ENCODE results near the gene SCN3B.
"Not testable (repeated sequence)": the region's sequence is repeated elsewhere in the genome, so short reads cannot be mapped to it uniquely, and the experiment has no call there.

Gene SCN3B

GRCh38 chr11:123665306-123665705 lies 10.9 kb upstream of the SCN3B start:
- no peak for DNase-seq (ENCODE audit: extremely low read depth, low read depth)
- no peak for TF ChIP-seq CTCF (IDR thresholded peaks at IDR 0.05; ENCODE audit: low read depth, low read length, missing control alignments)
- H3K4me3 ChIP-seq (replicated peaks; ENCODE audit: low read depth, low read length), result no peak overlapping the region

- not testable (repeated sequence) for H3K4me3 ChIP-seq (replicated peaks; ENCODE audit: low read depth, low read length); DNase-seq (ENCODE audit: extremely low read depth, low read depth)
Observed at GRCh38 chr11:123659965-123660364, 5.5 kb upstream of the SCN3B start.

- no peak overlapping the region for H3K4me3 ChIP-seq (replicated peaks; ENCODE audit: low read depth, low read length)
- no peak for TF ChIP-seq CTCF (IDR thresholded peaks at IDR 0.05; ENCODE audit: low read depth, low read length, missing control alignments)
- no peak for DNase-seq (ENCODE audit: extremely low read depth, low read depth)
Observed at GRCh38 chr11:123659311-123659710, 4.9 kb upstream of the SCN3B start.

GRCh38 chr11:123653827-123654565 lies 428 bp downstream of the SCN3B start:
- peak overlapping the region; percentile 41 for H3K4me3 ChIP-seq (replicated peaks; ENCODE audit: low read depth, low read length)
- no peak for DNase-seq (ENCODE audit: extremely low read depth, low read depth)

GRCh38 chr11:123653483-123653826 lies 969 bp downstream of the SCN3B start:
- no peak for TF ChIP-seq CTCF (IDR thresholded peaks at IDR 0.05; ENCODE audit: low read depth, low read length, missing control alignments)
- H3K4me3 ChIP-seq (replicated peaks; ENCODE audit: low read depth, low read length), result no peak overlapping the region
- DNase-seq (ENCODE audit: extremely low read depth, low read depth), result no peak

More at GRCh38 chr11:123653827-123654565, 428 bp downstream of the SCN3B start:
- TF ChIP-seq CTCF (IDR thresholded peaks at IDR 0.05; ENCODE audit: low read depth, low read length, missing control alignments), result peak; percentile 20

- TF ChIP-seq CTCF (IDR thresholded peaks at IDR 0.05; ENCODE audit: low read depth, low read length, missing control alignments), result no peak
- no peak overlapping the region for H3K4me3 ChIP-seq (replicated peaks; ENCODE audit: low read depth, low read length)
- DNase-seq (ENCODE audit: extremely low read depth, low read depth), result no peak
Observed at GRCh38 chr11:123652599-123652998, 1.8 kb downstream of the SCN3B start.

- DNase-seq (ENCODE audit: extremely low read depth, low read depth), result no peak
- no peak overlapping the region for H3K4me3 ChIP-seq (replicated peaks; ENCODE audit: low read depth, low read length)
- TF ChIP-seq CTCF (IDR thresholded peaks at IDR 0.05; ENCODE audit: low read depth, low read length, missing control alignments), result no peak
Observed at GRCh38 chr11:123650901-123651300, 3.5 kb downstream of the SCN3B start.

Measured in HFF-Myc (cell line).